H1 (cell line): ENCODE data around the gene TDO2. TPM values are rescaled to one million over a fixed set of nuclear protein-coding genes. Genes with fewer than 3 reads are reported as not detected.

ENCODE experiments used
- RNF2 ChIP-seq: fragments of 200-900, 300-1000 bp; sonication (generic); IDR thresholded peaks from 2 replicates; pipeline ENCODE4 v1.7.1; 2016; ENCODE audit warnings: borderline replicate concordance, low read depth, mild to moderate bottlenecking, antibody characterized with exemption, low read length; ENCODE audit not compliant: poor library complexity, severe bottlenecking; ENCODE audit errors: missing control alignments
- ZNF274 ChIP-seq: IDR thresholded peaks from 2 replicates; pipeline ENCODE4 v1.7.0; 2012; ENCODE audit warnings: low read length, borderline replicate concordance; ENCODE audit errors: extremely low read depth
- polyA plus RNA-seq, 7 experiments: library from polyadenylated mRNA; depleted of rRNA in 3 of 7; stranded (reverse) in 5 of 7; unstranded in 2 of 7; fragments of >200 nt in 5 of 7; fragments of 200-250 nt in 2 of 7; gene quantifications; 1 replicate in 5 of 7; 2 replicates in 1 of 7; 4 replicates in 1 of 7; pipeline versions ENCODE4 v1.2.1 to v1.2.3, GENCODE V29; 2011 to 2013; ENCODE audit warnings: missing spikeins in 2 of 7, mixed read lengths in 2 of 7
- total RNA-seq: library from RNA; stranded (reverse); fragmentation: NEBNext Ultra II Directional; extraction: Animal tissue kit (Norgen Biotek cat#: 25700); gene quantifications from 2 replicates; pipeline ENCODE4 v1.2.1, GENCODE V29; 2021
- TF ChIP-seq, protein P1 (sequence below), 3 experiments: IDR thresholded peaks; 1 replicate in 2 of 3; 2 replicates in 1 of 3; pipeline versions ENCODE4 v1.5.1 to v1.6.1; 2011; ENCODE audit warnings: low read length in 3 of 3, mild to moderate bottlenecking in 3 of 3, inconsistent platforms in 2 of 3, low read depth in 1 of 3, moderate library complexity in 1 of 3; ENCODE audit not compliant: insufficient read depth in 1 of 3; ENCODE audit errors: control extremely low read depth in 1 of 3

Gene TDO2
- total and polyA plus RNA-seq, 2 of the 8 experiments (the other 6 are each of a cell fraction or from before 2014, with no cell fraction given): 0.03 TPM; not detected in 1

DNA sequence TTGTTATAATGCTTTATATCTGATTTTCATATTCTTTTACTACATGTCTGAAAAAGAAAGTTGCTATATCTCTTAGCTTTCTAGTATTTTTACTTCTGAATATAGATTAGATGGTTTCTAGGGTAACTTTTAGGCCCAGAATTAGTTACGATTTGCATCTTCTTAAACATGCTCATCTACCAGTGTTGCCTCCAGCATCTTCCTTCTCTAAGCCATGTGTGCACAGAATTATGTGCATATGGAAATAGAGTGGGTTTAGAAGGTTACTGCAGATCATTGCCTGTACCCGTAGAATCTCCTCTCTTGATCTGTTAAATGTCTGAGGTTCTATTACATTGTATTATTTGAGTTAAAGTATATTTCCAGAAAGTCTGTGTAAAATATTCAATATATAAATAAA, 2.5 kb upstream of the TDO2 start (continued):
- TF ChIP-seq, protein P1, sequence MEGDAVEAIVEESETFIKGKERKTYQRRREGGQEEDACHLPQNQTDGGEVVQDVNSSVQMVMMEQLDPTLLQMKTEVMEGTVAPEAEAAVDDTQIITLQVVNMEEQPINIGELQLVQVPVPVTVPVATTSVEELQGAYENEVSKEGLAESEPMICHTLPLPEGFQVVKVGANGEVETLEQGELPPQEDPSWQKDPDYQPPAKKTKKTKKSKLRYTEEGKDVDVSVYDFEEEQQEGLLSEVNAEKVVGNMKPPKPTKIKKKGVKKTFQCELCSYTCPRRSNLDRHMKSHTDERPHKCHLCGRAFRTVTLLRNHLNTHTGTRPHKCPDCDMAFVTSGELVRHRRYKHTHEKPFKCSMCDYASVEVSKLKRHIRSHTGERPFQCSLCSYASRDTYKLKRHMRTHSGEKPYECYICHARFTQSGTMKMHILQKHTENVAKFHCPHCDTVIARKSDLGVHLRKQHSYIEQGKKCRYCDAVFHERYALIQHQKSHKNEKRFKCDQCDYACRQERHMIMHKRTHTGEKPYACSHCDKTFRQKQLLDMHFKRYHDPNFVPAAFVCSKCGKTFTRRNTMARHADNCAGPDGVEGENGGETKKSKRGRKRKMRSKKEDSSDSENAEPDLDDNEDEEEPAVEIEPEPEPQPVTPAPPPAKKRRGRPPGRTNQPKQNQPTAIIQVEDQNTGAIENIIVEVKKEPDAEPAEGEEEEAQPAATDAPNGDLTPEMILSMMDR (IDR thresholded peaks at IDR 0.05; ENCODE audit: control extremely low read depth in 1 of 3, insufficient read depth in 1 of 3, low read depth in 1 of 3, low read length in 3 of 3): no peak
- TF ChIP-seq ZNF274: no peak
- no peak for TF ChIP-seq RNF2
